Breast epithelium (tissue), 4 donors: ENCODE measurements around the gene NTMT2. TPM values are rescaled to one million over a fixed set of nuclear protein-coding genes. Genes with fewer than 3 reads are reported as not detected.

ENCODE experiments used
- DNase-seq, 2 donors: peaks; one replicate each; pipeline ENCODE4 v3.0.0-alpha.2; 2019; ENCODE audit warnings: low spot score in 2 of 2
- H3K27ac ChIP-seq, 2 donors: fragments of 200-600 bp; sonication (generic) in 1 of 2; one replicate each; pipeline ENCODE4 v1.5.1; 2016 to 2019; ENCODE audit warnings: mild to moderate bottlenecking in 1 of 2
- H3K27me3 ChIP-seq, 2 donors: fragments of 200-600 bp; sonication (generic) in 1 of 2; one replicate each; pipeline versions ENCODE4 v1.5.1 to v1.6.0; 2017 to 2019; ENCODE audit warnings: control low read depth in 1 of 2, mild to moderate bottlenecking in 1 of 2
- H3K36me3 ChIP-seq: fragments of 200-600 bp; one replicate; pipeline ENCODE4 v1.5.1; 2019
- H3K4me1 ChIP-seq, 2 donors: fragments of 200-600 bp; sonication (generic); one replicate each; pipeline ENCODE4 v1.5.1; 2016 to 2019; ENCODE audit warnings: control low read depth in 1 of 2
- H3K4me3 ChIP-seq, 3 donors: fragments of 200-600 bp; sonication (generic); 1 replicate in 2 of 3; 2 replicates in 1 of 3; pipeline ENCODE4 v1.5.1; 2016 to 2019; ENCODE audit warnings: mild to moderate bottlenecking in 3 of 3, moderate library complexity in 2 of 3
- H3K9me3 ChIP-seq, 2 donors: fragments of 200-600 bp; sonication (generic) in 1 of 2; one replicate each; pipeline ENCODE4 v1.5.1; 2016 to 2019; ENCODE audit warnings: control low read depth in 1 of 2
- CTCF ChIP-seq, 3 donors: fragments of 450-650 bp; IDR thresholded peaks; one replicate each; pipeline ENCODE4 v1.5.1; 2016 to 2017; ENCODE audit warnings: antibody characterized with exemption in 3 of 3, mild to moderate bottlenecking in 3 of 3, moderate library complexity in 3 of 3
- POLR2A ChIP-seq: fragments of 450-650 bp; IDR thresholded peaks from one replicate; pipeline ENCODE4 v1.6.1; 2016; ENCODE audit warnings: antibody characterized with exemption, mild to moderate bottlenecking, moderate library complexity
- POLR2AphosphoS5 ChIP-seq, 3 donors: sonication (generic); formaldehyde crosslinking; IDR thresholded peaks; one replicate each; pipeline ENCODE4 v1.6.1; 2017; ENCODE audit warnings: antibody characterized with exemption in 3 of 3
- intact Hi-C: fragments of 100-400 bp; cut with DNase I; formaldehyde crosslinking; loops from one replicate; pipeline ENCODE4 v1.15.1; 2023; ENCODE audit warnings: low total_unique reads
- total RNA-seq, 3 donors: library from RNA; depleted of rRNA; stranded (reverse); fragments of >200 nt; gene quantifications; one replicate each; pipeline ENCODE4 v1.1.0, GENCODE V29; 2016

NTMT2 gene
- total RNA-seq, 3 donors from 2014 or later, result not detected

GRCh38 chr1:170182442-170182841, 36.7 kb downstream of the NTMT2 start:
- Histone ChIP-seq H3K36me3 (no peaks in the 10 kb centered on the region), H3K27ac (no peak overlapping the region), H3K4me1 (no peaks in the 10 kb centered on the region), H3K27me3 (no peaks in the 10 kb centered on the region), H3K4me3 (no peak overlapping the region), H3K9me3 (no peaks in the 10 kb centered on the region)
- no peak for TF ChIP-seq POLR2AphosphoS5 (IDR thresholded peaks at IDR 0.05)
- no peak for TF ChIP-seq POLR2A
- no peak for TF ChIP-seq CTCF (IDR thresholded peaks at IDR 0.05)
- intact Hi-C loops, result no loop called here
- no peak for DNase-seq

- no peaks in the 10 kb centered on the region for H3K36me3 ChIP-seq
- no peak for DNase-seq
- peaks cover 13 to 15% of the 10 kb centered on the region in 2 donors for H3K9me3 ChIP-seq
- intact Hi-C loops, result no loop called here
- H3K4me3 ChIP-seq, result no peak overlapping the region
- H3K27ac ChIP-seq, result no peak overlapping the region
- H3K4me1 ChIP-seq, result no peaks in the 10 kb centered on the region
- H3K27me3 ChIP-seq, result no peaks in the 10 kb centered on the region
- TF ChIP-seq POLR2A (no peak), POLR2AphosphoS5 (IDR thresholded peaks at IDR 0.05) (no peak), CTCF (IDR thresholded peaks at IDR 0.05) (no peak)
Observed at GRCh38 chr1:170192546-170192945, 46.8 kb downstream of the NTMT2 start.

GRCh38 chr1:170194451-170194850, 48.7 kb downstream of the NTMT2 start:
- intact Hi-C loops, result no loop called here

GRCh38 chr1:170196490-170197236, 50.9 kb downstream of the NTMT2 start:
- no peaks in the 10 kb centered on the region for H3K36me3 ChIP-seq
- no peaks in the 10 kb centered on the region for H3K4me1 ChIP-seq
- H3K4me3 ChIP-seq, result no peak overlapping the region
- TF ChIP-seq POLR2AphosphoS5 (IDR thresholded peaks at IDR 0.05) (no peak), POLR2A (no peak), CTCF (IDR thresholded peaks at IDR 0.05) (no peak)
- no peaks in the 10 kb centered on the region for H3K9me3 ChIP-seq
- intact Hi-C loops, result no loop called here
- H3K27ac ChIP-seq, result no peak overlapping the region
- DNase-seq, result no peak
- no peaks in the 10 kb centered on the region for H3K27me3 ChIP-seq

More at GRCh38 chr1:170194451-170194850, 48.7 kb downstream of the NTMT2 start:
- Histone ChIP-seq H3K4me3 (no peak overlapping the region), H3K4me1 (no peaks in the 10 kb centered on the region), H3K27me3 (no peaks in the 10 kb centered on the region), H3K9me3 (peaks cover 13% of the 10 kb centered on the region in 2 donors), H3K36me3 (no peaks in the 10 kb centered on the region), H3K27ac (no peak overlapping the region)
- no peak for DNase-seq
- TF ChIP-seq CTCF (IDR thresholded peaks at IDR 0.05) (no peak), POLR2A (no peak), POLR2AphosphoS5 (IDR thresholded peaks at IDR 0.05) (no peak)

- DNase-seq, result no peak
- H3K4me1 ChIP-seq, result no peaks in the 10 kb centered on the region
- no peaks in the 10 kb centered on the region for H3K27me3 ChIP-seq
- intact Hi-C loops, result no loop called here
- H3K4me3 ChIP-seq, result no peak overlapping the region
- TF ChIP-seq POLR2A (no peak), POLR2AphosphoS5 (IDR thresholded peaks at IDR 0.05) (no peak), CTCF (IDR thresholded peaks at IDR 0.05) (no peak)
- H3K27ac ChIP-seq, result no peak overlapping the region
- no peaks in the 10 kb centered on the region for H3K9me3 ChIP-seq
- no peaks in the 10 kb centered on the region for H3K36me3 ChIP-seq
Observed at GRCh38 chr1:170198090-170198489, 52.3 kb downstream of the NTMT2 start.
